Choroid plexus epithelial cell (primary cell): ENCODE results near the gene AMELX.

Source experiments
- DNase-seq: peaks from one replicate; pipeline ENCODE4 v3.0.0-alpha.2; 2010; ENCODE audit warnings: low read depth
- H3K4me3 ChIP-seq: 2 replicates; pipeline ENCODE4 v1.5.1; 2011; ENCODE audit warnings: low read depth, mild to moderate bottlenecking, control low read depth, low read length, moderate library complexity
- TF ChIP-seq, protein P1 (sequence below): conservative IDR thresholded peaks from 2 replicates; pipeline ENCODE4 v1.5.1; 2011; ENCODE audit warnings: low read depth, mild to moderate bottlenecking, control low read depth, inconsistent platforms, low read length, moderate library complexity

AMELX gene

GRCh38 chrX:11272863-11273262, 20.4 kb upstream of the AMELX start:
- no peak for DNase-seq
- TF ChIP-seq, protein P1, sequence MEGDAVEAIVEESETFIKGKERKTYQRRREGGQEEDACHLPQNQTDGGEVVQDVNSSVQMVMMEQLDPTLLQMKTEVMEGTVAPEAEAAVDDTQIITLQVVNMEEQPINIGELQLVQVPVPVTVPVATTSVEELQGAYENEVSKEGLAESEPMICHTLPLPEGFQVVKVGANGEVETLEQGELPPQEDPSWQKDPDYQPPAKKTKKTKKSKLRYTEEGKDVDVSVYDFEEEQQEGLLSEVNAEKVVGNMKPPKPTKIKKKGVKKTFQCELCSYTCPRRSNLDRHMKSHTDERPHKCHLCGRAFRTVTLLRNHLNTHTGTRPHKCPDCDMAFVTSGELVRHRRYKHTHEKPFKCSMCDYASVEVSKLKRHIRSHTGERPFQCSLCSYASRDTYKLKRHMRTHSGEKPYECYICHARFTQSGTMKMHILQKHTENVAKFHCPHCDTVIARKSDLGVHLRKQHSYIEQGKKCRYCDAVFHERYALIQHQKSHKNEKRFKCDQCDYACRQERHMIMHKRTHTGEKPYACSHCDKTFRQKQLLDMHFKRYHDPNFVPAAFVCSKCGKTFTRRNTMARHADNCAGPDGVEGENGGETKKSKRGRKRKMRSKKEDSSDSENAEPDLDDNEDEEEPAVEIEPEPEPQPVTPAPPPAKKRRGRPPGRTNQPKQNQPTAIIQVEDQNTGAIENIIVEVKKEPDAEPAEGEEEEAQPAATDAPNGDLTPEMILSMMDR: no peak
- no peak overlapping the region for H3K4me3 ChIP-seq

- no peak for DNase-seq
- no peak overlapping the region for H3K4me3 ChIP-seq
- TF ChIP-seq, protein P1: no peak
Measured at GRCh38 chrX:11273544-11273943, 19.7 kb upstream of the AMELX start.

DNA sequence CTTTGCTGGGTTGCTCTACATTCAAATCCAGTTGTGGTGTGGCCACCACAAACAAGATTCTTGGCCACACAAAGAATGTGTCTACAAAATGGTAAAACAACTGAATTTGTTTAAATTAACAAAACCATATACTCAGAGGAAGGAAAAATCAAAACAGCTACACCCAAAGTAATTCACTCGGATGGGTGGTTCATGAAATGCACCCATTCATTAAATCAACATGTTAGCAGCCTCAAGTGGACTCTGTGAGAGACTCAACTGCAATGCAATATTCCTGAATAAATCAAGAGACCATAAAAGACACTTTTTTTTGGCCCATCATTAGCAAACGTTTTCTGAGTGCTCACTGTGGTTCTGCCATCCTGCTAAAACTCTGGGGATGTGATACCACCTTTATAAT, 11.2 kb upstream of the AMELX start:
- TF ChIP-seq, protein P1: no peak
- no peak for DNase-seq
- H3K4me3 ChIP-seq: no peak overlapping the region

GRCh38 chrX:11285651-11286050, 7.6 kb upstream of the AMELX start:
- no peak for DNase-seq
- H3K4me3 ChIP-seq: no peak overlapping the region

GRCh38 chrX:11287505-11287904, 5.7 kb upstream of the AMELX start:
- peak; percentile 17 for DNase-seq
- H3K4me3 ChIP-seq: no peak overlapping the region
- TF ChIP-seq, protein P1: no peak

More at GRCh38 chrX:11285651-11286050, 7.6 kb upstream of the AMELX start:
- TF ChIP-seq, protein P1: no peak

GRCh38 chrX:11290416-11291102, 2.7 kb upstream of the AMELX start:
- H3K4me3 ChIP-seq: no peak overlapping the region
- TF ChIP-seq, protein P1: no peak
- DNase-seq: no peak

GRCh38 chrX:11296051-11296450, 2.8 kb downstream of the AMELX start:
- TF ChIP-seq, protein P1: no peak
- DNase-seq: no peak
- H3K4me3 ChIP-seq: no peak overlapping the region
